IMR-90 (cell line): ENCODE measurements around the gene PIR.

ENCODE experiments used
- BHLHE40 ChIP-seq: fragments of 150-350 bp; IDR thresholded peaks from 2 replicates; pipeline ENCODE4 v1.6.1; 2016; ENCODE audit warnings: mild to moderate bottlenecking, low read depth, low read length
- CEBPB ChIP-seq: IDR thresholded peaks from 2 replicates; pipeline ENCODE4 v1.6.1; 2012; ENCODE audit warnings: low read depth, low read length, improper control_type of control experiment
- CTCF ChIP-seq: conservative IDR thresholded peaks from 2 replicates; pipeline ENCODE4 v1.5.1; 2012; ENCODE audit warnings: mild to moderate bottlenecking, low read depth, low read length, improper control_type of control experiment
- ELK1 ChIP-seq: fragments of 150-350 bp; IDR thresholded peaks from 2 replicates; pipeline ENCODE4 v1.6.1; 2016; ENCODE audit warnings: low read depth, mild to moderate bottlenecking, low read length, moderate library complexity, borderline replicate concordance
- FOS ChIP-seq: fragments of 150-350 bp; IDR thresholded peaks from 2 replicates; pipeline ENCODE4 v1.6.1; 2016; ENCODE audit warnings: low read depth, low read length
- MAFK ChIP-seq: IDR thresholded peaks from 2 replicates; pipeline ENCODE4 v1.6.1; 2012; ENCODE audit warnings: low read depth, low read length, improper control_type of control experiment
- MAZ ChIP-seq: IDR thresholded peaks from 2 replicates; pipeline ENCODE4 v1.6.1; 2012; ENCODE audit warnings: low read depth, mild to moderate bottlenecking, low read length, improper control_type of control experiment, moderate library complexity, borderline replicate concordance
- MXI1 ChIP-seq: IDR thresholded peaks from 2 replicates; pipeline ENCODE4 v1.6.1; 2012; ENCODE audit warnings: low read depth, mild to moderate bottlenecking, low read length, moderate library complexity, borderline replicate concordance
- POLR2A ChIP-seq: IDR thresholded peaks from 2 replicates; pipeline ENCODE4 v1.6.1; 2012; ENCODE audit warnings: mild to moderate bottlenecking, low read depth, low read length
- RAD21 ChIP-seq: IDR thresholded peaks from 2 replicates; pipeline ENCODE4 v1.6.1; 2012; ENCODE audit warnings: low read length, improper control_type of control experiment
- RCOR1 ChIP-seq: IDR thresholded peaks from 2 replicates; pipeline ENCODE4 v1.6.1; 2012; ENCODE audit warnings: mild to moderate bottlenecking, low read length, improper control_type of control experiment; ENCODE audit not compliant: insufficient replicate concordance
- RFX5 ChIP-seq: IDR thresholded peaks from 2 replicates; pipeline ENCODE4 v1.8.0; 2012; ENCODE audit warnings: low read depth, mild to moderate bottlenecking, low read length, moderate library complexity
- SMC3 ChIP-seq: fragments of 150-350 bp; IDR thresholded peaks from 2 replicates; pipeline ENCODE4 v1.6.1; 2016; ENCODE audit warnings: low read depth, mild to moderate bottlenecking, antibody characterized with exemption, low read length, moderate library complexity
- USF2 ChIP-seq: fragments of 150-350 bp; IDR thresholded peaks from 2 replicates; pipeline ENCODE4 v1.6.1; 2017; ENCODE audit warnings: mild to moderate bottlenecking, antibody characterized with exemption, low read length, low read depth

- no peak for TF ChIP-seq CTCF
- TF ChIP-seq POLR2A: no peak
- no peak for TF ChIP-seq FOS
- TF ChIP-seq MAFK: no peak
- no peak for TF ChIP-seq RAD21
- TF ChIP-seq MXI1: no peak
- TF ChIP-seq CEBPB: no peak
- TF ChIP-seq ELK1: no peak
- TF ChIP-seq MAZ: no peak
- TF ChIP-seq RFX5: no peak
- no peak for TF ChIP-seq BHLHE40
- TF ChIP-seq USF2: no peak
- TF ChIP-seq RCOR1: no peak
- TF ChIP-seq SMC3: no peak
These were observed 82.7 kb downstream of the PIR start for GRCh38 chrX:15410430-15410829.
